Prostate gland (tissue), 2 donors: ENCODE results near the gene MTA3.

ENCODE experiments used
- POLR2AphosphoS5 ChIP-seq: sonication (generic); formaldehyde crosslinking; IDR thresholded peaks from one replicate; pipeline ENCODE4 v1.6.1; 2017; ENCODE audit warnings: antibody characterized with exemption
- TF ChIP-seq, protein P1 (sequence below), 4 experiments: fragments of 200-600 bp in 2 of 4; fragments of 450-650 bp in 2 of 4; sonication (generic) in 2 of 4; IDR thresholded peaks; 1 replicate in 3 of 4; 2 replicates in 1 of 4; pipeline ENCODE4 v1.5.1; 2016 to 2019; ENCODE audit warnings: antibody characterized with exemption in 4 of 4, mild to moderate bottlenecking in 2 of 4, moderate library complexity in 2 of 4

- TF ChIP-seq, protein P1, sequence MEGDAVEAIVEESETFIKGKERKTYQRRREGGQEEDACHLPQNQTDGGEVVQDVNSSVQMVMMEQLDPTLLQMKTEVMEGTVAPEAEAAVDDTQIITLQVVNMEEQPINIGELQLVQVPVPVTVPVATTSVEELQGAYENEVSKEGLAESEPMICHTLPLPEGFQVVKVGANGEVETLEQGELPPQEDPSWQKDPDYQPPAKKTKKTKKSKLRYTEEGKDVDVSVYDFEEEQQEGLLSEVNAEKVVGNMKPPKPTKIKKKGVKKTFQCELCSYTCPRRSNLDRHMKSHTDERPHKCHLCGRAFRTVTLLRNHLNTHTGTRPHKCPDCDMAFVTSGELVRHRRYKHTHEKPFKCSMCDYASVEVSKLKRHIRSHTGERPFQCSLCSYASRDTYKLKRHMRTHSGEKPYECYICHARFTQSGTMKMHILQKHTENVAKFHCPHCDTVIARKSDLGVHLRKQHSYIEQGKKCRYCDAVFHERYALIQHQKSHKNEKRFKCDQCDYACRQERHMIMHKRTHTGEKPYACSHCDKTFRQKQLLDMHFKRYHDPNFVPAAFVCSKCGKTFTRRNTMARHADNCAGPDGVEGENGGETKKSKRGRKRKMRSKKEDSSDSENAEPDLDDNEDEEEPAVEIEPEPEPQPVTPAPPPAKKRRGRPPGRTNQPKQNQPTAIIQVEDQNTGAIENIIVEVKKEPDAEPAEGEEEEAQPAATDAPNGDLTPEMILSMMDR (IDR thresholded peaks at IDR 0.05): no peak
- no peak for TF ChIP-seq POLR2AphosphoS5
These were observed 50.5 kb downstream of the MTA3 start for GRCh38 chr2:42618972-42619371.
